NCI-H510A (cell line): ENCODE measurements around the gene TP63.

Experiments used
- DNase-seq: peaks from one replicate; lab custom pipeline; 2025; lab: John Stamatoyannopoulos, UW

The TP63 gene

GRCh38 chr3:189927975-189928895, 297.0 kb downstream of the TP63 start:
- DNase-seq: no peak

GRCh38 chr3:189936201-189936945, 305.2 kb downstream of the TP63 start:
- no peak for DNase-seq

GRCh38 chr3:189937302-189938127, 306.3 kb downstream of the TP63 start:
- no peak for DNase-seq

- no peak for DNase-seq
These were observed 309.9 kb downstream of the TP63 start for GRCh38 chr3:189941125-189941524.

- no peak for DNase-seq
These were observed 310.5 kb downstream of the TP63 start for GRCh38 chr3:189941679-189942078.

GRCh38 chr3:189942948-189943347, 311.8 kb downstream of the TP63 start:
- DNase-seq: no peak

- peak; percentile 84 for DNase-seq
These were observed 313.3 kb downstream of the TP63 start for GRCh38 chr3:189944285-189945145.

GRCh38 chr3:189945935-189946709, 314.9 kb downstream of the TP63 start:
- DNase-seq: no peak
